IPS DF 6.9 (cell line): ENCODE results near the gene SYNE1.
"Not testable (repeated sequence)": the region's sequence is repeated elsewhere in the genome, so short reads cannot be mapped to it uniquely, and the experiment has no call there.

ENCODE experiments used
- DNase-seq: peaks from one replicate; pipeline ENCODE4 v3.0.0-alpha.2; 2013; ENCODE audit warnings: low read depth, low spot score
- H3K27ac ChIP-seq: one replicate; pipeline ENCODE4 v1.5.1; 2013; ENCODE audit warnings: low read length, control low read depth
- H3K27me3 ChIP-seq: 2 replicates; pipeline ENCODE4 v1.6.1; 2013; ENCODE audit warnings: mild to moderate bottlenecking, low read length; ENCODE audit not compliant: control insufficient read depth, insufficient read depth
- H3K36me3 ChIP-seq: 2 replicates; pipeline ENCODE4 v1.6.1; 2013; ENCODE audit warnings: low read length; ENCODE audit not compliant: control insufficient read depth, insufficient read depth
- H3K4me1 ChIP-seq: 2 replicates; pipeline ENCODE4 v1.6.1; 2013; ENCODE audit warnings: low read length; ENCODE audit not compliant: control insufficient read depth, insufficient read depth
- H3K4me3 ChIP-seq: 2 replicates; pipeline ENCODE4 v1.5.1; 2013; ENCODE audit warnings: mild to moderate bottlenecking, low read length
- H3K9me3 ChIP-seq: 2 replicates; pipeline ENCODE4 v1.6.1; 2013; ENCODE audit warnings: low read length, inconsistent platforms; ENCODE audit not compliant: control insufficient read depth, insufficient read depth
- WGBS: extraction: QIAGEN DNeasy Blood & Tissue Kit; methylation state at CpG from one replicate; pipeline ENCODE4 v1.1.7; 2013; ENCODE audit warnings: mixed read lengths, missing lambda C conversion rate; ENCODE audit not compliant: insufficient read length, insufficient coverage; 5-methylcytosine and 5-hydroxymethylcytosine counted together

Gene SYNE1

DNA sequence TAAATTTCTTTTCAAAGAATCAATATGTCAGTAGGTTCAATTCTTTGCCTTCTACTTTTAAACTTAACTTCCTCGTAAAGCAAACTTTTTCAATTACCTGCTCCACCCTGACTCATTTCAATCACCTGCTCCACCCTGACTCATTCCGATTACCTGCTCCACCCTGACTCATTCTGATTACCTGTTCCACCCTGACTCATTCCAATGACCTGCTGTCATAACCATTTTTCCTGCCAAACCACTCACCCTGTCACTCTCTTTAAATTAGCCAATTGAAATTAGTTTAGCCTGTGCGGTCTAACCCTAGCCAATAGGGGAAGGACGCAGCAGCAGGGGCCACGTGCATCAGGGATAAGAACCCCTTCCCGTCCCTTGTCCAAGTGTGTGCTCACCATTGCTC lies 141.7 kb downstream of the SYNE1 start:
- H3K4me1 ChIP-seq, H3K9me3 ChIP-seq, H3K27me3 ChIP-seq, H3K4me3 ChIP-seq, DNase-seq, H3K36me3 ChIP-seq, H3K27ac ChIP-seq: not testable (repeated sequence)
- no CpG with 5 or more reads among the region's 6 CpGs for WGBS

DNA sequence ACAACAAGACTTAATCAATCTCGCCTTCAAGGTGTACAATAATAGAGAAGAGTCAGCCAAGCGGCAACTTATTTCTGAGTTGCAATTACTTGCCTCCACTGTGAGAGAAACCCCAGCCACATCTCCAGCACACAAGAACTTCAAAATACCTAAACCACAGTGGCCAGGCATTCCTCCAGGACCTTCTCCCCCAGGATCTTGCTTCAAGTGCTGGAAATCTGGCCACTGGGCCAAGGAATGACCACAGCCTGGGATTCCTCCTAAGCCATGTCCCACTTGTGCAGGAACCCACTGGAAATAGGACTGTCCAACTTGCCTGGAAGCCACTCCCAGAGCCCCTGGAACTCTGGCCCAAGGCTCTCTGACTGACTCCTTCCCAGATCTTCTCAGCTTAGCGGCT lies 144.9 kb downstream of the SYNE1 start:
- not testable (repeated sequence) for H3K27ac ChIP-seq

DNA sequence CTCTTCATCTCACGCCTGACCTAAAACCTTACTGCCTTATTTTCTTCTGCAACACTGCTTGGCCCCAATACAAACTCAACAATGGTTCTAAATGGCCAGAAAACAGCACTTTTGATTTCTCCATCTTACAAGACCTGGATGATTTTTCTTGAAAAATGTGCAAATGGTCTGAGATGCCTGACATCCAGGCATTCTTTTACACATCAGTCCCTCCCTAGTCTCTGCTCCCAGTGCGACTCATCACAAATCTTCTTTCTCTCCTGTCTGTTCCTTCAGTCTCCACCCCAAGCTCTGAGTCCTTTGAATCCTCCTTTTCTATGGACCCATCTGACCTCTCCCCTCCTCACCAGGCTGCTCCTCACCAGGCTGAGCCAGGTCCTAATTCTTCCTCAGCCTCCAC lies 145.7 kb downstream of the SYNE1 start:
- no CpG with 5 or more reads among the region's 2 CpGs for WGBS
- H3K4me3 ChIP-seq, H3K27ac ChIP-seq: not testable (repeated sequence)

More for the DNA sequence above, 144.9 kb downstream of the SYNE1 start:
- DNase-seq, H3K36me3 ChIP-seq, H3K4me1 ChIP-seq, H3K4me3 ChIP-seq, H3K27me3 ChIP-seq, H3K9me3 ChIP-seq: not testable (repeated sequence)
- no CpG with 5 or more reads among the region's 3 CpGs for WGBS

DNA sequence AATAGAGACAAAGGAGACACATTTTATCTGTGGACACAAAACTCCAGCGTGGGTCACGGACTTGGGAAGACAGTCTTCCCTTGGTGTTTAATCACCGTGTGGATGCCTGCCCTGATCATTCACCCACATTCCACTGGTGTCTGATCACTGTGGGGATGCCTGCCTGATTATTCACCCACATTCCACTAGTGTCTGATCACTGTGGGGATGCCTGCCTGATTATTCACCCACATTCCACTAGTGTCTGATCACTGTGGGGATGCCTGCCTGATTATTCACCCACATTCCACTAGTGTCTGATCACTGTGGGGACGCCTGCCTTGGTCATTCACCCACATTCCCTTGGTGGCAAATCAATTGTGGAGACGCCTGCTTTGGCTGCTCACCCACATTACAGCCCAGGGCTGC lies 146.2 kb downstream of the SYNE1 start:
- not testable (repeated sequence) for H3K27me3 ChIP-seq, H3K36me3 ChIP-seq, H3K4me1 ChIP-seq, H3K27ac ChIP-seq, DNase-seq, H3K4me3 ChIP-seq, H3K9me3 ChIP-seq
- WGBS, result no CpG with 5 or more reads among the region's 5 CpGs

More for the DNA sequence above, 145.7 kb downstream of the SYNE1 start:
- not testable (repeated sequence) for DNase-seq, H3K4me1 ChIP-seq, H3K27me3 ChIP-seq, H3K36me3 ChIP-seq, H3K9me3 ChIP-seq

DNA sequence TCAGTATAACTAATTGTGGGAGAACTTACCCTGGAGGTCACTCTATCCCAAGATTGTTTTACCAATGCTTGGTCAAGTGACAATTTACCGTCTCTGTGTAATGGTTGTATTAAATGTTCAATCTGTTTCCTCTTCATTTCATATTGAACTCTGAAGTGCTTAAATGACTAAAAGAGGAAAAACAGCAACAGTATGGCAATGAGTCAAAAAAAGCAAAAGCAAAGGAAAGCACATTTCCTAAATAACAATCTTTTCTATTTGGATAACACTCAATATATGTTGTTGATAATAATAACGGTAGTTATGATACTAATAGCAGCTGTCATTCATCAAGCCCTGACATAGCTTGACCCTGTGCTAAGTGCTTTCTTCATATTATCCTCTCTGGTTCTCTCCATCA lies 152.4 kb downstream of the SYNE1 start:
- WGBS, result no CpG with 5 or more reads among the region's 2 CpGs
- Histone ChIP-seq H3K4me1 (no peaks in the 10 kb centered on the region), H3K4me3 (no peak overlapping the region), H3K27me3 (no peaks in the 10 kb centered on the region), H3K27ac (no peak overlapping the region), H3K36me3 (no peaks in the 10 kb centered on the region), H3K9me3 (no peaks in the 10 kb centered on the region; the same call in 1 of the 2 replicates)
- no peak for DNase-seq

DNA sequence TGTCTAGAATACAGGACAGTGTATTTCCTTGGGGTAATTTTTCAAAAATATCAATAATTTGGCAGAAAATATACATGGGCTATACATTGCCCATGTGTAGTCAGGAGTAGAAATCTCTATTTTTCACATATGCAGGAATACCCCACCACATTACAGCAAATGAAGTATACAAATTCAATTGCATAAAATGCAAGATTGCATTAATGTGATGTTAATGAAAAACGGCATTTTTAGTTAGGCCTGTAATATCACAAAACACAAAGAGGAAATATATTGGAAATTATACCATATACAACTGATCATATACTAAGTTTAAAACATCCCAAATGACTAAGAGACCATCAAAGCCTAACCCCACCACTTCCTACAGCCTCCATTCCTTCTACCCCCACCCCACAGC lies 154.9 kb downstream of the SYNE1 start:
- Histone ChIP-seq H3K36me3 (no peaks in the 10 kb centered on the region), H3K4me3 (no peak overlapping the region), H3K4me1 (no peaks in the 10 kb centered on the region), H3K27ac (no peak overlapping the region), H3K9me3 (no peaks in the 10 kb centered on the region; the same call in 1 of the 2 replicates), H3K27me3 (no peaks in the 10 kb centered on the region)
- no peak for DNase-seq
- no CpG with 5 or more reads among the region's 1 CpG for WGBS

DNA sequence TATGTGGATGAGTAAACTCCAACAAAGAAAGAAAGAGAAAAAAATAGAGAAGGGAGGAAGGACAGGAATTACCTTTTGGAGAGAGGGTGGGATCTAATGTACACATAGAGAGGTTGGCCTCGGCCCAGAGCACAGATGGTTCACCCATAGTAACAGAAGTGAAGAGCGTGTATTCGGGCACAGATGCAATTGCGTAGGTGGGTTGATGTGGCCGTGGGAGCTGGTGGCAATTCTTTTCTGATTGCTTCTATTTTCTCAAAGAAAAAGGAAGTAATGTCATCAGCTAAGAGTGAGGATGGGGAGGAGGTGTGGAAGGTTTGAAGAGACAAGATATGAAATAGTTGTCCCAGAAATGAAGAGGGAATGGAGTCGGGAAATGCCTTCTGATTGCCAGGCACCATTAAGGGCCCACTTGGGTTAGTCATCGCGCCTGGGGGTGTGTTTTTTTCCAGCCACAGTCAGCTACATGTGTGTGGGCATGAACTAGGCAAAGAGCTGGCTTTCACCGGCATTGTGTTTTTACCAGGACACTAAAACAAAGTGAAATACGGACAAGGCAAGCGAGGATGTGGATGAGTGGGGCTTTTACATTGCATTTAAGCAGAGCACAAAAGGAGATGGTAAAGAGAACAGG lies 158.7 kb downstream of the SYNE1 start:
- WGBS, result no CpG with 5 or more reads among the region's 11 CpGs
- no peak for DNase-seq
- no peaks in the 10 kb centered on the region for H3K27me3 ChIP-seq
- H3K27ac ChIP-seq, result no peak overlapping the region
- no peak overlapping the region for H3K4me3 ChIP-seq
- H3K9me3 ChIP-seq, result no peaks in the 10 kb centered on the region; the same call in 1 of the 2 replicates
- no peaks in the 10 kb centered on the region for H3K36me3 ChIP-seq
- H3K4me1 ChIP-seq, result no peaks in the 10 kb centered on the region

DNA sequence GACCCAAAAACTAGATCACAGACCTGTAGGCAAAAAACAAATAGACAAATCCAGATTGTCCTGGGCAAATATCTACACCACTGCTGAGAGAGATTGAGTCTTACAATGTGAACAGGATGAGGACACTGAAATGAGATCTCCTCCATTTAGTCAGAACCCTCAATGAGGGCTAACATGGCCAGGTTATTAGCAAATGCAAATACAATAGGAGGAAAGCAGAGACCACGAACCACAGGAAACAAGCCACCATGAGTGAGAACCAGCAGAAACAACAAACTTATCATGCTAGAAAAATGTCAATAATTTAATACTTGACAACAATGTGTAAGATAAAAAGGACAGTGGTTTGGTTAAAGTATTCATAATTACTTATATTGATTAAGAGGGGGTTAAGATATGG lies 162.8 kb downstream of the SYNE1 start:
- WGBS, result no CpG with 5 or more reads among the region's 1 CpG
- no peaks in the 10 kb centered on the region for H3K9me3 ChIP-seq
- no peaks in the 10 kb centered on the region for H3K36me3 ChIP-seq
- no peak for DNase-seq
- no peak overlapping the region for H3K27ac ChIP-seq
- H3K4me3 ChIP-seq, result no peak overlapping the region
- H3K27me3 ChIP-seq, result no peaks in the 10 kb centered on the region
- no peaks in the 10 kb centered on the region for H3K4me1 ChIP-seq

DNA sequence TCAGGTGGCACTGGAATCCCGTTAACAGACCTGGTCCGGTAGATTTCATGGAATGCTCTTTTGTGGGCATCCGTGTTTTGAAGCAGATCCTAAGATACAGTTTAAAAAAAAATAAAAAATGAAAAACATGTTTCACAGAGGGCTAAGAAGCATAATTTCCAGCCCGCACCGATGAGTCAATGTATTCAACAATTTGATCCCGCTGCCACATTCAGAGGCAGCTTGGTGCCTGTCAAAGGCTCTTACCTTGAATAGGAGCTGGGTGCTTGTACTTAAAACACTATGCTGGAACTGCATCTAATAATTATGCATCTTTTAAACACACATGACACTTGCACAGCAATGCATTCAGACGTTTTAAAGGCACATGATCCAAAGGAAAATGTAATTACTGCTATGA lies 164.8 kb downstream of the SYNE1 start:
- H3K9me3 ChIP-seq, result no peaks in the 10 kb centered on the region
- no peak overlapping the region for H3K4me3 ChIP-seq
- H3K27me3 ChIP-seq, result no peaks in the 10 kb centered on the region
- H3K36me3 ChIP-seq, result no peaks in the 10 kb centered on the region
- no CpG with 5 or more reads among the region's 7 CpGs for WGBS
- DNase-seq, result no peak
- no peaks in the 10 kb centered on the region for H3K4me1 ChIP-seq
- H3K27ac ChIP-seq, result no peak overlapping the region

DNA sequence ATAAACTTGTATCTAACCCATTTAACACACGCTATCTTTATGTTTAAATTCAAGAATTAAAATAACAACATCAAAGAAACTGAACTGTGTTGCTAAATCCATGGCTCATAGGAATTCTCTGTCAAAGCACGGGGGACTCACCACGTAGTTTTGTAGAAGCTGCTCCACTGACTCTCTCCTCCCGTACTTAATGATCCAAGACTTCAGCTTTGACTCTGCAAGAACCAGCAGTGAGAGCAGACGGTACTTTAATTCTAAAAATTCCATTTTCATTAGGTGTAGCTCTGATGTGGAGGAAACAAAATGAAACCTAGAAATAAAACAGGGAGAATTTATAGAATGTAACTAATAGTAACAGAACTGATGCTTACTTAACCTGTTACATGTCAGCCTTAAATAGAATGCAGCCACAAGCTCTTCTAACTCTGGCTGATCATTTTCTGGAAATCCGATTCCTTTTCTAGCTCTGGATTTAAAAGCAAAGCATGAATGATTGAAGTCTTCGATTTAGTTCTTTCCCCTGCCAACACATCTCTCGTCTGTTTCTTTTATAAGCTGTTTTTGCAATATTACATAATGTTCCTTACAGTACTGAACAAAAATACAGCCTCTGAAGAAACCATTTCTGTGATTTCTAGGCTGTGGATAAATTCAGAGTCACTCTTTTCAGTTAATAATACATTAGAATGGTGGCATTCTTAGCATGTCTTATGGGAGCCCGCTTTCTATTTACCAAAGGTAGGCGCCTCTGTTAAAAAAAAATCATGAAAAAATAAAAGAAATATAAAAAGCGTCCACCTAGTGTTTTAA lies 165.5 kb downstream of the SYNE1 start:
- Histone ChIP-seq H3K4me1 (no peaks in the 10 kb centered on the region), H3K36me3 (no peaks in the 10 kb centered on the region), H3K9me3 (no peaks in the 10 kb centered on the region), H3K4me3 (no peak overlapping the region), H3K27me3 (no peaks in the 10 kb centered on the region), H3K27ac (no peak overlapping the region)
- DNase-seq, result no peak
- no CpG with 5 or more reads among the region's 11 CpGs for WGBS

DNA sequence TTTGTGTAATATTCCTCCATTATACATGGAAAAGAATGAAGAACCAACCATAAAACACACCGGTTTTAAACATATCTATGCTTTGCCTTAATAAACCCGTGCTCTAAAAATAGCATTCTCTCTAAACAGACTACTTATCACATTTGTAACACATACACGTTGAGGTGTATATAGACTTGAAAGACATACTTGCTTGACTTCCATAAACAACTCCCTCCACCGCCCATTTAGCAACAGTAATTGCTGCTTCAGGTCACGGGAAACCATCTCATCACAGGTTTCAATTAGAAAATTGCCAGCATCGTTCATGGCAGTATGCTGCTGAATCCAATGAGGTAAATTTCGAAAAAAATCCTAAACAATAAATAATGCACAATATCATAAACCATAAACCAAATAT lies 174.0 kb downstream of the SYNE1 start:
- no peak for DNase-seq
- Histone ChIP-seq H3K4me3 (no peak overlapping the region), H3K36me3 (no peaks in the 10 kb centered on the region), H3K9me3 (no peaks in the 10 kb centered on the region), H3K4me1 (no peaks in the 10 kb centered on the region), H3K27ac (no peak overlapping the region), H3K27me3 (no peaks in the 10 kb centered on the region)
- no CpG with 5 or more reads among the region's 7 CpGs for WGBS
